GM23338 (cell line): Measurements from ENCODE around the gene DOCK6. TPM values are rescaled to one million over a fixed set of nuclear protein-coding genes. Genes with fewer than 3 reads are reported as not detected.

Experiments
- ATAC-seq: fragments of 200-7000 bp; cut with Tn5 transposase; 3 replicates; pipeline ENCODE4 v1.9.1; 2020
- DNase-seq: peaks from one replicate; pipeline ENCODE4 v3.0.0-alpha.2; 2015; ENCODE audit warnings: low spot score
- H2AFZ ChIP-seq: fragments of 200-600 bp; sonication (generic); 2 replicates; pipeline ENCODE4 v1.8.0; 2016; ENCODE audit warnings: antibody characterized with exemption, mild to moderate bottlenecking, moderate library complexity
- H3F3A ChIP-seq: fragments of 200-600 bp; sonication (generic); replicated peaks from 2 replicates; pipeline ENCODE4 v1.8.0; 2017; ENCODE audit warnings: antibody characterized with exemption, mixed run types, low read depth
- H3K27ac ChIP-seq: fragments of 200-600 bp; sonication (generic); 2 replicates; pipeline ENCODE4 v1.6.1; 2016; ENCODE audit warnings: low read depth
- H3K27me3 ChIP-seq: fragments of 200-600 bp; sonication (generic); 2 replicates; pipeline ENCODE4 v1.8.0; 2016; ENCODE audit warnings: mild to moderate bottlenecking, mixed run types, moderate library complexity; ENCODE audit not compliant: insufficient read depth
- H3K36me3 ChIP-seq: fragments of 200-600 bp; sonication (generic); 2 replicates; pipeline ENCODE4 v1.8.0; 2016; ENCODE audit warnings: mild to moderate bottlenecking; ENCODE audit not compliant: insufficient read depth
- H3K4me1 ChIP-seq: fragments of 200-600 bp; sonication (generic); 2 replicates; pipeline ENCODE4 v1.8.0; 2016; ENCODE audit warnings: mild to moderate bottlenecking, moderate library complexity; ENCODE audit not compliant: insufficient read depth
- H3K4me2 ChIP-seq: fragments of 200-600 bp; sonication (generic); 2 replicates; pipeline ENCODE4 v1.7.1; 2017; ENCODE audit warnings: mixed run types
- H3K4me3 ChIP-seq: fragments of 200-600 bp; sonication (generic); 2 replicates; pipeline ENCODE4 v1.6.1; 2016; ENCODE audit warnings: mixed run types
- H3K79me2 ChIP-seq: fragments of 200-600 bp; sonication (generic); replicated peaks from 2 replicates; pipeline ENCODE4 v1.8.0; 2017; ENCODE audit warnings: mild to moderate bottlenecking; ENCODE audit not compliant: insufficient read depth
- H3K9me2 ChIP-seq: fragments of 200-600 bp; sonication (generic); 2 replicates; pipeline ENCODE4 v1.8.0; 2017; ENCODE audit not compliant: insufficient read depth
- H4K20me1 ChIP-seq: fragments of 200-600 bp; sonication (generic); replicated peaks from 2 replicates; pipeline ENCODE4 v1.8.0; 2017; ENCODE audit warnings: mild to moderate bottlenecking; ENCODE audit not compliant: insufficient read depth
- H3K27ac Mint-ChIP-seq: 2 replicates; pipeline ENCODE4 v1.8.0; 2020; ENCODE audit warnings: inconsistent platforms, mild to moderate bottlenecking, moderate library complexity, mixed read lengths
- H3K27me3 Mint-ChIP-seq: 3 replicates; pipeline ENCODE4 v1.8.0; 2022; ENCODE audit warnings: low read depth, mild to moderate bottlenecking, moderate library complexity, mixed read lengths, inconsistent platforms; ENCODE audit not compliant: insufficient read depth, poor library complexity
- H3K36me3 Mint-ChIP-seq: 3 replicates; pipeline ENCODE4 v1.8.0; 2021; ENCODE audit warnings: low read depth, mild to moderate bottlenecking, inconsistent platforms, moderate library complexity, mixed read lengths
- H3K4me1 Mint-ChIP-seq: 3 replicates; pipeline ENCODE4 v1.8.0; 2020; ENCODE audit warnings: mild to moderate bottlenecking, inconsistent platforms, mixed read lengths
- H3K4me3 Mint-ChIP-seq: 3 replicates; pipeline ENCODE4 v1.8.0; 2021; ENCODE audit warnings: moderate library complexity, mild to moderate bottlenecking, inconsistent platforms, mixed read lengths
- H3K9me3 Mint-ChIP-seq: 3 replicates; pipeline ENCODE4 v1.8.0; 2020; ENCODE audit warnings: moderate library complexity, mild to moderate bottlenecking, inconsistent platforms, mixed read lengths
- CREB1 ChIP-seq: fragments of 250-450 bp; sonication (Bioruptor Pico); IDR thresholded peaks from 2 replicates; pipeline ENCODE4 v1.5.0; 2020; ENCODE audit warnings: low read depth, mild to moderate bottlenecking, moderate library complexity
- CTCF ChIP-seq, 2 experiments: fragments of 200-600 bp in 1 of 2; sonication (generic) in 1 of 2; conservative IDR thresholded peaks; 2 replicates each; pipeline versions ENCODE4 v1.5.1 to v1.6.1; 2016 to 2017; ENCODE audit warnings: antibody characterized with exemption in 2 of 2, low read depth in 2 of 2, mild to moderate bottlenecking in 2 of 2, moderate library complexity in 1 of 2
- ETS1 ChIP-seq: IDR thresholded peaks from 2 replicates; pipeline ENCODE4 v1.6.1; 2016; ENCODE audit warnings: antibody characterized with exemption
- EZH2 ChIP-seq: fragments of 200-600 bp; sonication (generic); IDR thresholded peaks from one replicate; pipeline ENCODE4 v1.8.0; 2017; ENCODE audit warnings: antibody characterized with exemption, mild to moderate bottlenecking, low read depth; ENCODE audit not compliant: unreplicated experiment
- EZH2phosphoT487 ChIP-seq: fragments of 200-600 bp; sonication (generic); IDR thresholded peaks from one replicate; pipeline ENCODE4 v1.8.1; 2018; ENCODE audit warnings: antibody characterized with exemption; ENCODE audit not compliant: unreplicated experiment
- JUNB ChIP-seq: IDR thresholded peaks from one replicate; pipeline ENCODE4 v1.6.1; 2016; ENCODE audit warnings: antibody characterized with exemption; ENCODE audit not compliant: unreplicated experiment
- NANOG ChIP-seq: IDR thresholded peaks from 2 replicates; pipeline ENCODE4 v1.6.1; 2016; ENCODE audit warnings: antibody characterized with exemption, borderline replicate concordance
- POLR2AphosphoS5 ChIP-seq: IDR thresholded peaks from 2 replicates; pipeline ENCODE4 v1.6.1; 2016; ENCODE audit warnings: antibody characterized with exemption, low read depth
- REST ChIP-seq: IDR thresholded peaks from one replicate; pipeline ENCODE4 v1.6.1; 2018; ENCODE audit warnings: antibody characterized with exemption; ENCODE audit not compliant: unreplicated experiment
- STAT1 ChIP-seq: IDR thresholded peaks from one replicate; pipeline ENCODE4 v1.6.1; 2016; ENCODE audit warnings: antibody characterized with exemption; ENCODE audit not compliant: unreplicated experiment
- ZNF114 ChIP-seq: fragments of 250-450 bp; sonication (Bioruptor Pico); IDR thresholded peaks from 2 replicates; pipeline ENCODE4 v1.5.0; 2020; ENCODE audit warnings: mild to moderate bottlenecking, moderate library complexity
- ZNF331 ChIP-seq: fragments of 250-450 bp; sonication (Bioruptor Pico); IDR thresholded peaks from 2 replicates; pipeline ENCODE4 v1.5.0; 2020; ENCODE audit warnings: low read depth, mild to moderate bottlenecking, moderate library complexity
- ZNF462 ChIP-seq: fragments of 250-450 bp; sonication (Bioruptor Pico); IDR thresholded peaks from 2 replicates; pipeline ENCODE4 v1.5.0; 2020; ENCODE audit warnings: mild to moderate bottlenecking, moderate library complexity
- polyA plus RNA-seq: library from polyadenylated mRNA; unstranded; fragments of >200 nt; fragmentation: Nextera tagmentation; extraction: Ambion mirVana; gene quantifications from 2 replicates; pipeline ENCODE4 v1.2.1, GENCODE V29; 2016
- total RNA-seq: library from RNA; depleted of rRNA; stranded (reverse); fragments of >200 nt; shearing (Covaris generic); gene quantifications from 2 replicates; pipeline ENCODE4 v1.2.3, GENCODE V29; 2014

Gene DOCK6
- total and polyA plus RNA-seq, 2 experiments from 2014 or later = 34.6 to 49.0 TPM

- Mint-ChIP-seq H3K27me3 (peaks cover 7% of the 10 kb centered on the region), H3K4me1 (no peaks in the 10 kb centered on the region), H3K36me3 (peaks cover 40% of the 10 kb centered on the region), H3K27ac (no peak overlapping the region), H3K4me3 (no peak overlapping the region), H3K9me3 (no peaks in the 10 kb centered on the region)
- Histone ChIP-seq H3F3A (0 out of 2 replicates have a peak, but pooled peaks cover 3% of the 10 kb centered on the region), H3K36me3 (peaks cover 6% of the 10 kb centered on the region; the same call in 1 of the 2 replicates), H3K9me2 (no peaks in the 10 kb centered on the region), H3K27ac (no peak overlapping the region), H3K4me1 (no peaks in the 10 kb centered on the region), H4K20me1 (no peaks in the 10 kb centered on the region; the same call in none of the 2 replicates), H3K27me3 (no peaks in the 10 kb centered on the region), H3K4me3 (no peak overlapping the region), H3K79me2 (no peaks in the 10 kb centered on the region), H2AFZ (no peak overlapping the region), H3K4me2 (no peak overlapping the region)
- DNase-seq = no peak
- ATAC-seq = no peak
- TF ChIP-seq ZNF114 (CRISPR knock-in tag) (no peak), CTCF (conservative IDR thresholded peaks at IDR 0.05; ENCODE audit: low read depth in 2 of 2) (no peak), ZNF462 (CRISPR knock-in tag) (no peak), EZH2phosphoT487 (no peak), JUNB (no peak), POLR2AphosphoS5 (no peak), STAT1 (no peak), REST (no peak), NANOG (no peak), CREB1 (CRISPR knock-in tag) (no peak), EZH2 (no peak), ETS1 (no peak), ZNF331 (CRISPR knock-in tag) (no peak)
Measured at GRCh38 chr19:11248852-11249251, 13.5 kb downstream of the DOCK6 start.
